DMS114 treated with DMSO at 0.1 percent for 48 hours (cell line): ENCODE data around the gene NDUFB6.
"Not testable (repeated sequence)": the region's sequence is repeated elsewhere in the genome, so short reads cannot be mapped to it uniquely, and the experiment has no call there.

Experiments used
- DNase-seq: peaks from one replicate; lab custom pipeline; 2025; ENCODE audit not compliant: unreplicated experiment; lab: John Stamatoyannopoulos, UW

Gene NDUFB6

GRCh38 chr9:32524892-32525708 is 47.9 kb downstream of the NDUFB6 start:
- DNase-seq: no peak

GRCh38 chr9:32524558-32524891 is 48.4 kb downstream of the NDUFB6 start:
- not testable (repeated sequence) for DNase-seq

GRCh38 chr9:32523910-32524309 is 49.0 kb downstream of the NDUFB6 start:
- DNase-seq: no peak

GRCh38 chr9:32518276-32518675 is 54.7 kb downstream of the NDUFB6 start:
- no peak for DNase-seq

GRCh38 chr9:32516241-32516640 is 56.7 kb downstream of the NDUFB6 start:
- no peak for DNase-seq

GRCh38 chr9:32508728-32509127 is 64.2 kb downstream of the NDUFB6 start:
- DNase-seq: no peak

GRCh38 chr9:32503008-32503407 is 70.0 kb downstream of the NDUFB6 start:
- DNase-seq: no peak
